GM12878 (cell line): ENCODE measurements around the gene ACOT6.
"Not testable (repeated sequence)": the region's sequence is repeated elsewhere in the genome, so short reads cannot be mapped to it uniquely, and the experiment has no call there.

Source experiments
- HDAC6 ChIP-seq: fragments of 200-600 bp; sonication (generic); IDR thresholded peaks from one replicate; pipeline ENCODE4 v1.8.0; 2017; ENCODE audit warnings: antibody characterized with exemption; ENCODE audit not compliant: unreplicated experiment
- RCOR1 ChIP-seq: conservative IDR thresholded peaks from 2 replicates; pipeline ENCODE4 v1.6.1; 2012; ENCODE audit warnings: low read depth, low read length, improper control_type of control experiment
- REST ChIP-seq: IDR thresholded peaks from 2 replicates; pipeline ENCODE4 v1.6.1; 2012; ENCODE audit warnings: mild to moderate bottlenecking, low read depth, low read length

GRCh38 chr14:73566935-73567334, 45.4 kb upstream of the ACOT6 start:
- TF ChIP-seq HDAC6, REST, RCOR1: not testable (repeated sequence)
